CD4-positive, alpha-beta T cell treated with Interleukin-17A for 4 hours (primary cell): Measurements from ENCODE around the gene TMEM179.
"Not testable (repeated sequence)": the region's sequence is repeated elsewhere in the genome, so short reads cannot be mapped to it uniquely, and the experiment has no call there.

ENCODE experiments used
- DNase-seq: peaks from one replicate; pipeline ENCODE4 v3.0.0-alpha.2; 2020; ENCODE audit warnings: mixed read lengths

Gene TMEM179

DNA sequence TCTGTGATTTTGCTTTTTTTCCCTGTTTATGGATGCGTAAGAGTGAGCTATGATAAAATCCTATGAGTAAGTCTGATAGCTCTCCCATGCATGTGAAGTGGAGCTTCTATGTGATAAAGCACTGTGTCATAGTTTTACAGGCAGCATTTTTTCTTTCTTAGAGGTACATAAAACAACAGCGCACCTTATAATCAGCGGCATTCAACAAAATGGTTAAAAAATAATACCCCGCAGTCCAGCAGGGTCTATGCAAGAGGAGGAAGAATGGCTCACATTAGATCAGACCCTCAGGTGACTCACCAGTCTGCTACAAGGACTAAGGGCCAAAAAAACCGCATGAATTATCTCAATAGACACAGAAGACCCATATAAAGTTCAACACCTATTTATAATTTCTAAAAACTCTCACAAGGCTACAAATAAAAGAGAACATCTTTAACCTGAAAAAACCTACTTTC, 33.0 kb upstream of the TMEM179 start:
- no peak for DNase-seq

DNA sequence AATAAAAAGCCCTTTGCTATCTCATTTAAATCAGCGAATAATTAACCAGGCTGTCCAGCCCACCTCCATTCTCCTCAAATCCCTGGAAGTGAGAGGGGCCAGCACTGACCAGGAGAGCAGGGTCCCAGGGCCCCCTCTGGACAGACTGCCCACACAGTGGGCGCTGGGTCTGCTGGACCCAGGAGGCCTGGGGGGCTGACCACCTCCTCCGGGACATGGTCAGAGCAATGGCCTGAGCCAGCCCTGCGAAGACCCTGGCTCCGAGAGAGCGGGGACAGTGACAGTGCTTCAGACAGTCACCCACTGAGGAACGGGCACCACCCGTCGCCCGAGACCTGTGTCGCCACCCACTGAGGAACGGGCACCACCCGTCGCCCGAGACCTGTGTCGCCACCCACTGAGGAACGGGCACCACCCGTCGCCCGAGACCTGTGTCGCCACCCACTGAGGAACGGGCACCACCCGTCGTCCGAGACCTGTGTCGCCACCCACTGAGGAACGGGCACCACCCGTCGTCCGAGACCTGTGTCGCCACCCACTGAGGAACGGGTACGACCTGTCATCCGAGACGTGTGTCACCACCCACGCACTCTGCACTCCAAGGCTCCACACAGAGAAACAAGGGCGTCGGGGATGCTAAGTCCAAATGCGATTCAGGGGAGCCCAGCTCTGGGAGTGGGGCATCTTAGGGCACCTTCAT, 32.4 kb upstream of the TMEM179 start:
- not testable (repeated sequence) for DNase-seq

DNA sequence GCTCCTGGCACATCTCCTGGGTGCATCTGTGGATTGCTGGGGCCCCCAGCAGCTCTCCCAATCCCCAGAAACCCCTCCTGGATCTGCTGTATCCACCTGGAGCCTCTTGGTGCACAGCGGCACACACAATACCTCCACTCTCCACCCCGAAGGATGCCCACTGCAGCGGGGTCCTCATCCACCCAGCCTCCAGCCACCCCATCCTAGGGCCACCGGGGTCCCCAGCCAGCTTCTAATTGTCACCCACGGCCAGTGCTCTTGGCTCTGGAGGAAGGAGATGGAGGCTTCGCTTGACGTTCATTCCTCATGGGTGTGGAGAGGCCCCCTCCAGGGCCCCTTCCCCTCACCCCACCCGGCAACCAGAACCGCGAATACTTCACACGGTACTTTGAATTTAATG, 31.6 kb upstream of the TMEM179 start:
- DNase-seq = no peak

DNA sequence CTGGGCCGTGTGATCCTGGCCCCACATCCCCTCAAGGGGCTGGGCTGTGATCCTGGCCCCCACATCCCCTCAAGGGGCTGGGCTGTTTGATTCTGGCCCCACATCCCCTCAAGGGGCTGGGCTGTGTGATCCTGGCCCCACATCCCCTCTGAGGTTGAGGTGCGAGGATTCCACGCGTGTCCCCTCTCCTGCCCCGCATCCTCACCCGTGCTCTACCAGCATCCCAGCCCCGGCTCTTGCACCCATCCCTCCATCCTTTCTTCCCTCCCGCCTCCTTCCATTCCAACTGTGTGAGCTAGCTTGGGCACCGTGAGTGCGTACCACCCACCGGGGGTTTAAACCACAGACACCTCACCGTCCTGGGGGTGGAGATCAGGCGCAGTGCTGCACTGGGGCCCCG, 31.1 kb upstream of the TMEM179 start:
- DNase-seq = no peak

DNA sequence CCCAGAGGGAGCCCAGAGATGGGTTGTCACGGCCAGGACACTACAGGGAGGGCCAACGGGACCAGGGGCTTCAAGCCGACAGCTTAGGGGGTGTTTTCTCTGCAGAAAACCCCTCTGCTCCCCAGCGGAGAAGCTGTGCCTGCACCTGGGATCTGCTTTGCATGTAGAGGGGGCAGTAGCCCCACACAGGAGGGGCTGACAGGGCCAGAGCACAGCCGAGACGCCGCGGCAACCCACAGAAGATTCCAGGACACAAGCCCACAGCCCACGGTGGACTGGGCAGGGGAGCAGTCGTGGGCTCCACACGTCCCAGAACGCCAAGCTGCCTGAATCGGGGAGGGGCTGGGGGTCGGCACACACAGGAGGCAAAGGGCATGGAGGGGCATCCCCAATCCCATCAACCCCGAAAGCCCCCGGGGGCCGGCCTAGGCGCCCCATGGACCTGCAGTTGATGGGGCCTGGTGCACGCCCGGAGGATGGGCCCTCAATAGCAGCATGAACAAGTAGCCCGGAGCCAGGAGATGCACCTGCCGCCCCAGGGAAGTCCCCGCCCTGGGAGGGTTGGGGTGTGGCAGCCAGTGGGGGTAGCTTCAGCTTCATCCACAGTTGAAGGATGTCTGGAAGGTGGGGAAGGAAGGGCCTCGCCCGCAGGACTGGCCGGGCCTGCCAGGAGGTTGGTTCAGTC, 30.5 kb upstream of the TMEM179 start:
- DNase-seq = no peak

DNA sequence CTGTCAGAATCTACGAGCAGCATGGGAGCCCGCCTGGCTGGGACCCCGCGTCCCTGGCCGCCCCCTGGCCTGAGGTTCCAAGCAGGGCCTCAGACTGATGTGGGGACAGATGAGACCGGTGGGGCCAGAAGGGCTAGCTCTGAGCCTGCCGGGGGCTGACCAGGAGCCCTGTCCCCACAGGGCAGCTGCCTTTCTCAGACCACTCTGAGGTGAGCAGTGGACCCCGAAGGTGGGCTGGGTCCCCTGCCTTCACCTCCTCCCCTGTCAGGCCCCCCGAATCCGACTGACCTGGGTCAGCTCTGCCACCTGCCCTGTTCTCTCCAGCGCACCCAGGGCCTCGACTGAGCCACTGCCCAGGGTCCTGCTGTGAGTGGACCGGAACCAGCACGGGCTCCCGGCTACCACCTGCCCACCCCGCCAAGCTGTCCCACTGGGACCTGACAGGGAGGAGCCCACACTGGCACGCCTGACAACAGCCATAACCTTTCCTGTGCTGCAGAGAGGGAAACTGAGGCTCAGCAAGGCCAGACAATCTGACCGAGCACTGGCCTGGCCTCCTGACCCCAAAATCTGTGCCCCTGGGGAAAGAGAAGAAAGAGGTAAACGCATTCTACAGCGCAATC, 29.7 kb upstream of the TMEM179 start:
- no peak for DNase-seq

DNA sequence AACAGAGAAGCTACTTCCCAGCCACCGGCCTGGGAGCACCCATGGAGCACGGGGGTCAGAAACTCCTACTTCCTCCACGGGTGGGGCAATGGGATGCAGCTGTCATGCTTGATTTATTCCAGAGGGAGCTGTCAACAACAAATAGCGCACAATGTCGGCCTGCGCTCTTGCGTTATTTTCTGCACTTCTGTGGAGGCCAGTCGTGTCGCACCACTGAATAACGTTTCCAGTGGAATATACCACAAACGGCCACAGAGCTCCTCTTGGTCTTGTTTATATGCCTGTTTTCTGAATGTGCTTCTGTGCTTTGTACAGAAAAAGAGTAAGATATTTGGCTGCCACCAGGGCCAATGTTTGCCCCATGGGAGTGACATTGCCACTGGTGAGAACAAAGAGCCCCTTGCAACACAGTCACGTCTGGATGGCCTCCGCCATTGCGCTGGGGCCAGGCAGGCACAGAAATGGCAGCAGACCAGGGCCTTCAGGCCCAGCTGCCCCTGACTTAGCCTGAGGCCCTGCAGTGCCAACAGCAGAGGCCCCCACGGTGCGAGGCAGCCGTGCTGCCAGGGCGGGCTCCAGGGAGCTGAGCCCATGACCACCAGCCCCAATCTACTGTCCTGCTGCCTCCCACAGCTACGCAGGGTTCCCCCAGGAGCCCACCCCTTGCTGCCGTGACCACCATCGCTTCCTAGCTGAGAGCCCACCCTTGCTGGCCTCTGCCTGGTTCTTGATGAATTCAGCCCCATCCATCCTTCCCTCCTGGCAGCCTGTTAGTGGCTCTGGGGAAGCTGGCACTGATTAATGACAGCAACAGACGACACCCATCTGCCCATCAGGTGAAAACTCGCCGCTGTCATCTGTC, 28.9 kb upstream of the TMEM179 start:
- DNase-seq = no peak

DNA sequence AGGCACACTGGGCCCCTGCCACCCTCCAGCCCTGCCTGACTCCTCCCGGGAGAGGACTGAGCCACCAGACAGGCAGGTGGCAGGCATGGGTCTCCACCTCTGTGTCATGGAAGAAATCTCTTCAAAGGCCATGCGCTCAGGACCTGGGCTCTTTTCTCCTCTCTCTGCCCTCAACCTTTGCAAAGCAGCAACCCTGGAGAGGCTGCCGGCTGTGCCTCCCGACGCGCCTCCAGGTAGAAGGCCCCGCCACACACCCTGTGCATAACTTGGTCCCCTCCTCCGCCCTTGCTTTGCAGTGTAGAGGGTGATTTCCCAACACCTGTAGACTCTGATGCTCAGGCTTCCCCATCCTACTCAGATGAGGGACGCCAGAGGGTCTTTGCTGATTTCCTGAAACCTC, 28.2 kb upstream of the TMEM179 start:
- no peak for DNase-seq

DNA sequence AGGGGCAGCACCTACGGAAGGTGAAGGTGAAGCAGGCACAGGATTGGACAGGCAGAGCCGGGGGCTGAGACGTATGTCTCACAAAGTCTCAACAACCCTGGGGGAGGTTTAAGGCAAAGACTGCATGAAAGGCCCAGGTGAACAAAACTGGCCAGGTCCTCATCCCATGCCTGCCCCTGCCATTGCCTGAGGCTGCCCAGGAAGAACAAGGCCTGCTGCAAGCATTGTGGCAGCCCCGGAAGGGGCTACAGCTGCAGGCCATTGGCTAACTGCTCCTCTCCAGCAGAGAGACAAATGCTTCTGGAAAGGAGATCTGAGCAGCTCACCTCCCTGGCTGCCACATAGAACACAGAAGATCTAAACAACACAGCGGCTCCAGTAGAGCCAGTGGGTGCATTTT, 20.4 kb upstream of the TMEM179 start:
- DNase-seq = no peak

DNA sequence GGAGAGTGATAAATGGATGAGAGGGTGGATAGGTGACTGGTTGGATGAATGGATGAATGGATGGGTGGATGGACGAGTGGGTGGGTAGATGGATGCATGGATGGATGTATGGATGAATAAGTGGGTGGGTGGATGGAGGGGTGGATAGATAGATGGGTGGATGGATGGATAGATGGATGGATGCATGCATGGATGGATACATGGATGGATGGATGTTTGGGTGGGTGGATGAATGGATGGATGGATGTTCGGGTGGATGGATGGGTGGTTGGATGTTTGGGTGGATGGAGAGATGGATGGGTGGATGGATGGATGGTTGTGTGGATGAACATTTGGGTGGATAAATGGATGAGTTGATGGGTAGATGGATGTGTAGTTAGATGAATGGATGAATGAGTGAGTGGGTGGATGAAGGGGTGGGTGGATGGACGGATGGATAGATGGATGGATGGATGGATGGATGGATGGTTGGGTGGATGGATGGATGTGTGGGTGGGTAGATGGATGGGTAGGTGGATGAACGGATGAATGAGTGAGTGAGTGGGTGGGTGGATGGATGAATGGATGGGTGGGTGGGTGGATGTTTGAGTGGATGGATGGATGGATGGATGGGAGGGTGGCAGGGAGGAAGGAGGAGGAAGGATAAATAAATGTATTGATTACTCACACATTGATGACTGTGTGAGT, 9.7 kb upstream of the TMEM179 start:
- DNase-seq = no peak

DNA sequence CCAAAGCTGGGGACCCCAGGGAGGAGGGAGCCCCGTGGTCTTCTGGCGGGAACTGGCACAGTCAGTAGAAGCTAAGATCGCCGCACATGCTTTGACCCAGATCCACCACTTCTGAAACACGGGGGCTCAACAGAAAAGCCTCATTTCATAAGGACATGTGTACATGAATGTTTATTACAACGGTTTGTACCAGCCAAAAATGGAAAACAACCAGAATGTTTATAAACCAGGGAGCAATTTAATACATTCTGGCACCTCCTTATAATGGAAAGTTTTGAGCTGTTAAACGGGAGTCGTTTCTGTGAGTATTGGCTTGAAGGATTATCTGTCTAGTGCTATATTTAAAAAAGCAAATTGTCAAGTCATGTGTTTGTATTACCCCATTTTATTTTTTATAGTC, 7.3 kb upstream of the TMEM179 start:
- DNase-seq = no peak

DNA sequence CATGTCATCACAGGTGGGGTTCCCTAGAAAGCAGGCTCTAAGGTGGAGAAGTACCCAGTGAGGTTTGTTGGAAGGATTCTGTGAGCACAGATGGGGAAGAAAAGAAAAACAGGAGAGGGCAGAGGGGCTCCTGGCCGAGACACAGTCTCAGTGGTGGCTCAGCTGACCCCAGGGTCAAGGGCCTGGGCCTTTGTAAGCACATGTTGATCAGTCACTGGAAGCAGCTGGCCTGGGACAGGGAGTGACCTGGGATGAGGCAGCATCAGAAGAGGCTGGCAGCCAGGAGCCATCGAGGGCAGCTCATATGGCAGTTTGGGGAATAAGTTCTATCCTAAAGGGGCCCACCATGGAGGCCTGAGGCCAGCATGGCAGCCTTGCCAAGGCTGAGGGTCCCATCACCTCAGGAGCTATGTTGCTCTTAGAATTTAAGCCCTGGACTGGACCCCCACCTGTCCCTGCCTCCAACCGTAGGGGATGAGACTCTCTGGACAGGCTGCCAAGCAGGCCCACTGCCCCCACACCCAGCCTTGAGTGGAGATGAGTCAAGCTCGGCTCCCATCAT, 6.3 kb upstream of the TMEM179 start:
- DNase-seq = no peak

DNA sequence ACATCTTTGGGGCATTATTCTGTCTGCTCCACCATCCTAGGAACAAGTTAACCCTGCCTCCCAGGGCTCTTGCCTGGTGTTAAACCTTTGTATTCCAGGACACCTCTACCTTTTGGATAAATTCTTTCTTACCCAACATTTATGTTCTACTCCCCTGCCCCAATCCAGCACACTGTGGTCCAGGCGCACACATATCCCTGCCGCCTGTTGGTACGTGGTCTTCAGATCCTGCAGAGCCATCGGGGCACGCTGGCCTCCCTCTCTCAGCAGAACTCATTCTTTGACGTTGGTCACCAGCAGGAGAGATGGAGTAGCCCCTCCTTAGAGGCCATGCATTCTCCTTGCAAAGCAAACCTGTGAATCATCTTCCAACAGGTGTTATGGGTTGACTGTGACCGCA, 5.1 kb upstream of the TMEM179 start:
- no peak for DNase-seq

DNA sequence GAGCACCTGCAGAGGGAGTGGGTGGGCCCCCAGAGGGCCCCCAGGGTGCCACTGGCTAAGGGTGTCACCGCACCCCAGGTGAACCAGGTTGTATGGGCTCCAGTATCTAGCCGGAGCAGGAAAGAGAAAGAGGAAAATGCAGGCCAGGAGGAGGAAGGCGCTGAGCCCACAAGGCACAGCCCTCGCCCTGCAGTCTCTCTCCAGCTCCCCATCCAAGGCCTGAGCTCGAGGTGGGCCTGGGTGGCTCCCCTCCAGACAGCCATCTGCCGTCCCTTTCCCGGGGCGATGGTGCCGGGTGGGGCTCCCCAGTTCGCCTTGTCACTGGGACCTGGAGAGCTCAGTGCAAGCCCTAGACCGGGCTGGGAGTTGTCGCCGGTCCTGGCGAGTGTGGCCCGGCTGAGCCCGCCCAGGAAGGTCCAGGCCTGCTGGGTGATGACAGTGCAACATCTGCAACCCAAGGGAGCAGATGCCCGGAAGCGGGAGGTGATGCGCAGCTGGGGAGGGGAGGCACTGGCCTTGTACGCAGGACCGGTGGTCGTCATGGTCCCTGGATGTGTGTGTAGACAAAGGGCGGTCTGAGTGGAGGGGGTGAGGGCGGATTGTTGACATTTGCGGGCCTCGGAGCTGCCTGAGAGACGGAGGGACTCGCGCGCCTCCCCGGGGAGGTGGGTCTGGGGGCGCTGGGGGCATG, 716 bp downstream of the TMEM179 start:
- no peak for DNase-seq

DNA sequence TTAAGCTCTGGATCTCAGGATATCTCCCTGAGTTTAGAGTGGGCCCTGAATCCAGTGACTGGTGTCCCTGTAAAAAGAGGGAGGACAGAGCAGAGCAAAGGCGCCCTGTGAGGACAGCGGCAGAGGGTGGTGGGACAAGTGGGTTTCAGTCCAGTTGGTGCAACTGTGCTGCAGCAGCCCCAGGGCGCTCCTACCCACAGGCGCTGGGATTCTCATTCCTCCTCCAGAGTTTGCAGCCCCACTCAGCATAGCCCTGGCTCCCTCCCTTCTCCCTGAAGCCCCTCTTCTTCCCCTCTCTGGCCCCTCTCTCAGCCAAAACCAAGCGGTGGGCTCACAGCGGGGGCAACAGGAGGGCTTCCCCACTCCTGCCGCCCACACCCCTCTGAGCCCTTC, 1.6 kb downstream of the TMEM179 start:
- no peak for DNase-seq

DNA sequence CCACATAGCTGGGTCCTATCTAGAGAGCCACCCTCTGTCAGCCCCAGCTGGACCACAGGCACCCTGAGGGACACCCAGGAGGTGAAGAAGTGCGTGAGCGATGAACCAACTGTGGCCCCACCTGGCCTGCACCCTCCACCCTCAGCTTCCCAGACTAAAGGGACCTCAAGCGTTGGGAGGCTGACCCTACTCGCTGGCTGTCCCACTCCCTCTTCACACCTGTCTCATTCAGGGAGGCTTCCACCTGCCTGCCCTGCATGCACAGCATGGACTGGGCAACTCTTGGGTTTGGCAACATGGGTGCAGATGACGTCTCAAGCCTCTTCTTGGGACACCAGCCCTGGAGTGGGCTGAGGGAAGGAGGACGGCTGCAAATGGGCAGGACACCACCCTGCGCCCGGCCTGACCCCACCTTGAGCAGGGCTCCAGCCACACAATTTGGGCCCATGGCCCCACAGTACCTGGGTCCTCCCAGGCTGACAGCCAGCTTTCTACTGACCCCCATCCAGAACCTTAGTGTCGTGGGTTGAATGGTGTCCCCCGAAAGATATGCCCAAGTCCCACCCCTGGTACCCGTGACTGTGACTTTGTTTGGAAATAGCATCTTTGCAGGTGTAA, 2.1 kb downstream of the TMEM179 start:
- no peak for DNase-seq

DNA sequence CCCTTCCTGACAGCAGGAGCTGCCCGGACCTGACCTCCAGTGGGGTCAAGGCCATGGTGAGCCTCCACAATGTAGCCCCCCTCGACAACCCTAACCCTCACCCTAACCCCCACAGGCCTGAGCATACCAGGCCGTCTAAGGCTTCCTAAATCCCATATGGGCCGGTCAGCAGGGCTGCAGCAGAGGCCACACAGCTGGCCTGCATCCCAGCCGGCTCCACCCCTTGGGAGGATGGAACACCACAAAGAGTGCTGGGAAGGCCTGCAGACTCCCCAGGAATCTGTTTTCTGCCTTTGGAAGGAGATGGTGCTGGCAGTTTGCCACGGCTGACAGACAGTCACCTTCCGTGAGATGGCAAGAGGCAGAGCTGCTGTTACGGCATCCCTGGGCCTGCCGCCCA, 2.8 kb downstream of the TMEM179 start:
- no peak for DNase-seq

DNA sequence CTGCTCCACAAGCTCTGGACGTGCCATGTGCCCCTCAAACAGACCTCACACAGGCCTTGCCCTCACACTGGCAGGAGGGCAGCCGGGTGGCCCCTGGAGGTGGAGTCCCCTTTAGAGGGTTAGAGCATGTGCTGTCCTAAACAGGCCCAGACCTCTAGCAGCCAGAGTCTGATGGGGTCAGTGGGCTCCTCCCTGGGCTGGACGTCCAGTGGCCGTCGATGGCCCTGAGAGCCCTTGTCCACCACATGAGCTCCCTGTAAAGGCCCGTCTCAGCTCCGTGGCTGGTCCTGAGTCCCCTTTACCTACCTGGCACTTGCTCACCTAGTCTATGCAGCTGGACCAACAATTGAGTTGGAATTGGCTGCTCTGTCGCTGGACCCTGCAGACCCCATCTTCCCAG, 3.8 kb downstream of the TMEM179 start:
- no peak for DNase-seq

DNA sequence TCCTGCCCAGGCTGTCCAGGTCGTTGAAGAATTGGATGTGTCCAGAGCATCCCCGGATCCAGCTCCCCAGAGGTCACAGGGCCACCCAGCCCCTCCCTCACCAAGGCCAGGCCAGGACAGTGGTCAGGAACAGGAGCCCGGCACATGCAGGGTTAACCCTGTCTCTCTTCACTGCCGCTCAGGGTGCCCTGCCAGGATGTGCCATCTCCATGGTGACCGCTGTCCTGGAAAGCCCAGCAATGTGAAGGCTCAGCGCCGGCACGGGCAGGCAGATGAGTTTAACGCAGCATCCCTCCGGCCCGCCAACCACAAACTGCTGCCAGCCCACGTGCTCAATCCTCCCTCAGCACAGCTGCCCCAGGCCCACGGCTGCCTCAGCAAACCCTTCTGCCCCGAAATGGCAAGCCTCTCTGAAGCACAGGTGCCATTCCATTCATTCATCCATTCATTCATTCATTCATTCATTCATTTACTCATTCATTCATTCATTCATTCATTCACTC, 4.4 kb downstream of the TMEM179 start:
- no peak for DNase-seq

DNA sequence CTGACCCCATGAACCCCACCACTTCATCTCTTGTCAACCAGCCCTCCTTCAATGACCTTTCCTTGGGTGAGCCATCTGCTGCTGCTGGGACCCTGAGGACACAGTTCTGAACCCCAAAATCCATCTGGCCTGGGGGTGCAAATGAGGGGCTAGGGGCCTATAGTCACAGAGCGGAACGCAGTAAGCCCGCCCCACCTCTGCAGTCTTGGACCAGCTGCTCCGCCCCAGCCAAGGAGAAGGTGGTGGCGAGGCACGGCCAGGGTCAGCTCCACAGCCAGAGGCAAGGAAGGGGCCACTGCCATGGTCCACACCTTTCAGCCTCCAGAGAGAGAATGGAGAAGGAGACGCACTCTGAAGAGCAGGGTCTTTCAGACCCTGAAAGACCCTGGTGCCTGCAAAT, 5.1 kb downstream of the TMEM179 start:
- no peak for DNase-seq

DNA sequence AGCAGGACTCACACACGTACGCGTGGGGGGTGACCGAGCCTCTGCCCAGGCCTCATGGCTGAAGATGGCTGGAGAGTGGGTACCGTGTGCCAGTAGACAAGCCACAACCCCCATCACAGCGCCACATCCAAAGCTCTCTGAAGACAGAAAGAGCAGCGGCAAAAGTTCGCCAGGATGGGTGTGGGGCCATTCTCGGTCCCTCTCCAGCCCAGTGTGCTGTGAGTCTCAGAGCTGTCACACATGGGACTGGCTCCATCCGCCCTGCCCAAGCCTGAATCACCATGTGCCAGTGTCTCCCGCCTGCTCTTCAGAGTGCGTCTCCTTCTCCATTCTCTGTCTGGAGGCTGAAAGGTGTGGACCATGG, 5.7 kb downstream of the TMEM179 start:
- DNase-seq = no peak
